ENCODE data around the gene SLC66A1. TPM values are rescaled to one million over a fixed set of nuclear protein-coding genes. Genes with fewer than 3 reads are reported as not detected.

SLC66A1 gene
- total and polyA plus RNA-seq, 2 donors (not counting 3 experiments of a cell fraction or from before 2014, with no cell fraction given) = 15.3 to 32.6 TPM

DNA sequence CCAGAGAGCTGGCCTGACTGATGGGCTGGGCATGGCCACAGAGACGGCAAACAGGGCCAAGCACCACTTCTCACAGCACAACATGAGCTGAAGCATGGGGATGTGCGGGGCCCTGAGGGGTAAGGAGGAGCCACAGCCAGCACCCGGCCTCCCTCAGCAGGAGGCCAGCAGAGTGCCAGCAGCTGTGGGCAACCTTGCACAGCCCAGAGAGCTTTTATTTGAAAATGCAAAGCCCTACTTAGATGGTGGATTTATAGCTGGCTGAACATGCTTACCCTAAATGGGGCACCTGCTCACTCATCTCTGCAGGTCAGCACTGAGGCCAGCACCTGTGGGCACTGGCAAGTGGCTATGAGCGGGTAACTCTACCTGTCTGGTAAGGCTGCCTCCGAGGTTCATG lies 44.1 kb downstream of the SLC66A1 start:
- Histone ChIP-seq H3K4me3 (replicated peaks in 1 of 3; ENCODE audit: insufficient read depth in 1 of 3, low read depth in 1 of 3, low read length in 3 of 3) (no peak overlapping the region), H3K27me3 (ENCODE audit: control insufficient read depth in 2 of 2, insufficient read depth in 2 of 2, low read length in 2 of 2) (no peaks in the 10 kb centered on the region), H4K20me1 (replicated peaks; ENCODE audit: control insufficient read depth, extremely low read depth, insufficient read depth, low read length) (no peaks in the 10 kb centered on the region), H3K9me3 (replicated peaks; ENCODE audit: control insufficient read depth, insufficient read depth, low read length) (no peaks in the 10 kb centered on the region), H2AFZ (ENCODE audit: low read depth, low read length) (no peak overlapping the region), H3K4me2 (ENCODE audit: insufficient read depth, low read length) (no peak overlapping the region), H3K27ac (ENCODE audit: insufficient read depth, low read depth, low read length) (no peak overlapping the region), H3K9ac (replicated peaks; ENCODE audit: extremely low read depth, insufficient read depth, low read length) (no peak overlapping the region), H3K9me1 (replicated peaks; ENCODE audit: control insufficient read depth, extremely low read depth, insufficient read depth, low read length) (no peaks in the 10 kb centered on the region), H3K79me2 (ENCODE audit: control insufficient read depth, insufficient read depth, low read length) (peaks cover 4% of the 10 kb centered on the region), H3K4me1 (ENCODE audit: control insufficient read depth, extremely low read depth, insufficient read depth, low read length) (no peaks in the 10 kb centered on the region), H3K36me3 (ENCODE audit: control insufficient read depth in 2 of 2, extremely low read depth in 1 of 2, insufficient read depth in 2 of 2, low read length in 2 of 2) (peaks cover 4 to 42% of the 10 kb centered on the region in 2 experiments)
- POLR2A ChIA-PET = no interaction called here
- CTCF ChIA-PET = interaction anchor here (1.3 kb wide), 1 partner anchor 306 kb away, joined by 4 read pairs; no protein-coding TSS in a partner anchor
- DNase-seq (ENCODE audit: low read depth, low spot score) = no peak
- intact Hi-C loops (cut with micrococcal nuclease) = no loop called here
- TF ChIP-seq EZH2 (IDR thresholded peaks at IDR 0.05; ENCODE audit: borderline replicate concordance, low read depth, low read length, severe bottlenecking) = no peak
- TF ChIP-seq, protein P1, sequence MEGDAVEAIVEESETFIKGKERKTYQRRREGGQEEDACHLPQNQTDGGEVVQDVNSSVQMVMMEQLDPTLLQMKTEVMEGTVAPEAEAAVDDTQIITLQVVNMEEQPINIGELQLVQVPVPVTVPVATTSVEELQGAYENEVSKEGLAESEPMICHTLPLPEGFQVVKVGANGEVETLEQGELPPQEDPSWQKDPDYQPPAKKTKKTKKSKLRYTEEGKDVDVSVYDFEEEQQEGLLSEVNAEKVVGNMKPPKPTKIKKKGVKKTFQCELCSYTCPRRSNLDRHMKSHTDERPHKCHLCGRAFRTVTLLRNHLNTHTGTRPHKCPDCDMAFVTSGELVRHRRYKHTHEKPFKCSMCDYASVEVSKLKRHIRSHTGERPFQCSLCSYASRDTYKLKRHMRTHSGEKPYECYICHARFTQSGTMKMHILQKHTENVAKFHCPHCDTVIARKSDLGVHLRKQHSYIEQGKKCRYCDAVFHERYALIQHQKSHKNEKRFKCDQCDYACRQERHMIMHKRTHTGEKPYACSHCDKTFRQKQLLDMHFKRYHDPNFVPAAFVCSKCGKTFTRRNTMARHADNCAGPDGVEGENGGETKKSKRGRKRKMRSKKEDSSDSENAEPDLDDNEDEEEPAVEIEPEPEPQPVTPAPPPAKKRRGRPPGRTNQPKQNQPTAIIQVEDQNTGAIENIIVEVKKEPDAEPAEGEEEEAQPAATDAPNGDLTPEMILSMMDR (IDR thresholded peaks at IDR 0.05; ENCODE audit: extremely low read depth in 1 of 2, insufficient read depth in 1 of 2, low read depth in 1 of 2, low read length in 2 of 2) = no peak
- no peak for TF ChIP-seq MYC (IDR thresholded peaks at IDR 0.05; ENCODE audit: low read depth, low read length)
- no peak for TF ChIP-seq FOS (IDR thresholded peaks at IDR 0.05; ENCODE audit: borderline replicate concordance, insufficient read depth, low read length)
- TF ChIP-seq POLR2A (IDR thresholded peaks at IDR 0.05; ENCODE audit: low read depth, low read length) = no peak
- no peak for TF ChIP-seq JUN (IDR thresholded peaks at IDR 0.05; ENCODE audit: borderline replicate concordance, insufficient read depth, insufficient read length, low read depth)
- no peak for TF ChIP-seq GATA2 (IDR thresholded peaks at IDR 0.05; ENCODE audit: insufficient read depth, insufficient read length, low read depth, low read length)
- TF ChIP-seq, protein P2, sequence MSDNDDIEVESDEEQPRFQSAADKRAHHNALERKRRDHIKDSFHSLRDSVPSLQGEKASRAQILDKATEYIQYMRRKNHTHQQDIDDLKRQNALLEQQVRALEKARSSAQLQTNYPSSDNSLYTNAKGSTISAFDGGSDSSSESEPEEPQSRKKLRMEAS (IDR thresholded peaks at IDR 0.05; ENCODE audit: insufficient read depth, insufficient read length) = no peak
- no peak for TF ChIP-seq POLR2AphosphoS5 (IDR thresholded peaks at IDR 0.05; ENCODE audit: insufficient read depth, low read depth, low read length)
- FAIRE-seq = no peak
- dilution Hi-C loops (cut with MboI; ENCODE audit: extremely low pct_ligation_motif_present, low sequenced_read_pairs) = no loop called here
- no TSS peak for BruUV-seq (replicated peaks)

Data from endothelial cell of umbilical vein (primary cell).